Activated CD8-positive, alpha-beta memory T cell treated with anti-CD3 and anti-CD28 coated beads, Interleukin-2, amount 50 U/mL, for 4 hours (primary cell): ENCODE results near the gene CDHR5.

Experiments used
- DNase-seq: peaks from one replicate; pipeline ENCODE4 v3.0.0-alpha.2; 2020

CDHR5 gene

GRCh38 chr11:643849-644738, 19.3 kb upstream of the CDHR5 start:
- DNase-seq: no peak

DNA sequence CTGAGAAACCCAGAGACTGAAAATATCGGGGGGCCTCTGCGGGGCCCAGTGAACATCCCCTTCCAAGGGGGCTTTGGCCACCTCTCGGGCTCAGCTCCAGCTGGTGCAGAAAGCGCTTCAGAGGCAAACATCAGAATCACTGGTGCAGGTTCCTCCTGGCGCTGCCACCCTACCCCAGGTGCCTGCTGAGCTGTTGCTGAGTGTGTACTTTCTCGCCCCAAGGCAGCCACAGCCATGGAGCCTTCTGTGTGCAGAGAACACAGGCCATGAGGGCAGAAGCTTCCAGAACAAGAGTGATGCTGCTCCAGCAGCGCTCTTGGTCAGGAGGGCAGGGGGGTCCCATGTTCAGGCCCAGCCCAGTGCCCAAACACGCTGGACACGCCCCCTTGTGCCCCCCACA, 18.6 kb upstream of the CDHR5 start:
- DNase-seq: no peak

DNA sequence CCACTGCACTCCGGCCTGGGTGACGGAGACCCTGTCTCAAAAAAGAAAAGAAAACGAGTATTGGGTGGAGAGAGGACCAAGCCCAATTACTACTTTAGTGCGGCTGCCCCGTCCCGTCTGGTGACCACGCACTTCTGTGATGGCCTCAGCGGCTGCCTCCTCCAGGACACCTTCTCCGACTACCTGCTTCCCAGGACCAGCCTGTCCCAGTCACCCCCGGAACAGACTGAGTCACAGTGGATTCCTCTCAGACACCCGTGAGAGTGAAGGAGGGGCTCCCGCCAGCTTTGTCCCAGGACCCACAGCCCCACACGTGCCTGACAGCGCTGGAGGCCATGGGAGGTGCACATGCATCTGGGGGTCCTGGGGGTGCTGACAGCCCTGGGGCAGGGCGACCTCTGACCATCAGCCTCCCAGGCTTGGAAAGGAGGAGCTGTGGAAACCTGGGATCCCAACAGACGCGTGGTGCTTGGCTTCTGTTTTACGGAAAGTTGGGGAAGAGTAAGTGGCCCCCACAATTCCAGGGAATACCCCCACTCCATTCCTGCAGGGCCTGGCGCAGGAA, 17.1 kb upstream of the CDHR5 start:
- DNase-seq: no peak

- no peak for DNase-seq
Measured at GRCh38 chr11:640021-640706, 15.4 kb upstream of the CDHR5 start.

DNA sequence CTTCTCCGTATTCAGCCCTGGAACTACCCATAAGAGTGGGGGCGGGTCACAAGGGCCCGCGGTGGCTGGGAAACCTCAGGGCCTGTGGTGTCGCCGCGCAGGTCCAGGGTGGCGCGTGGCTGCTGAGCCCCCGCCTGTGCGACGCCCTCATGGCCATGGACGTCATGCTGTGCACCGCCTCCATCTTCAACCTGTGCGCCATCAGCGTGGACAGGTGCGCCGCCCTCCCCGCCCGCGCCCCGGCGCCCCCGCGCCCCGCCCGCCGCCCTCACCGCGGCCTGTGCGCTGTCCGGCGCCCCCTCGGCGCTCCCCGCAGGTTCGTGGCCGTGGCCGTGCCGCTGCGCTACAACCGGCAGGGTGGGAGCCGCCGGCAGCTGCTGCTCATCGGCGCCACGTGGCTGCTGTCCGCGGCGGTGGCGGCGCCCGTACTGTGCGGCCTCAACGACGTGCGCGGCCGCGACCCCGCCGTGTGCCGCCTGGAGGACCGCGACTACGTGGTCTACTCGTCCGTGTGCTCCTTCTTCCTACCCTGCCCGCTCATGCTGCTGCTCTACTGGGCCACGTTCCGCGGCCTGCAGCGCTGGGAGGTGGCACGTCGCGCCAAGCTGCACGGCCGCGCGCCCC, 14.7 kb upstream of the CDHR5 start:
- DNase-seq: no peak

- no peak for DNase-seq
Measured at GRCh38 chr11:638631-639331, 14.0 kb upstream of the CDHR5 start.

- DNase-seq: no peak
Measured at GRCh38 chr11:637593-638521, 13.1 kb upstream of the CDHR5 start.

DNA sequence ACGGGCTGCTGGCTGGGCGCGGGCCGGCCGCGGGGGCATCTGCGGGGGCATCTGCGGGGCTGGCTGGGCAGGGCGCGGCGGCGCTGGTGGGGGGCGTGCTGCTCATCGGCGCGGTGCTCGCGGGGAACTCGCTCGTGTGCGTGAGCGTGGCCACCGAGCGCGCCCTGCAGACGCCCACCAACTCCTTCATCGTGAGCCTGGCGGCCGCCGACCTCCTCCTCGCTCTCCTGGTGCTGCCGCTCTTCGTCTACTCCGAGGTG, 12.5 kb upstream of the CDHR5 start:
- DNase-seq: no peak

GRCh38 chr11:636511-637332, 12.0 kb upstream of the CDHR5 start, which contains the start of gene DRD4:
Gene DRD4, plus strand, starts transcription at chr11:637269. Its CDS starts 36 bp downstream, at chr11:637305.
- DNase-seq: no peak

- no peak for DNase-seq
Measured at GRCh38 chr11:635945-636510, 11.3 kb upstream of the CDHR5 start.

- DNase-seq: no peak
Measured at GRCh38 chr11:630871-631270, 6.1 kb upstream of the CDHR5 start.

DNA sequence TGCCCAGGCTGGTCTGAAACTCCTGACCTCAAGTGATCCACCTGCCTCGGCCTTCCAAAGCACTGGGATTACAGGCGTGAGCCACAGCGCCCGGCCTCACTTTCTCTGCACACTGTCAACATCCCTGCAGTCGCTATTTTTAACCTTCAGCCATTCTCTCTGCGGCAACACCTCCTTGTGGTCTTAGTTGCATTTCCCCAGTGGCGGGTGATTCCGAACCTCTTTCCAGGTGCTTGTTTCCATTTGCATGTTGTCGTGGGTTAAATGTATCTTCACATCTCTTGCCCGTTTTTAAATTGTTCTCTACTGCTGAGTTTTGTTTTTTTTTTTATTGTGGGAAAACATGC, 4.5 kb upstream of the CDHR5 start:
- DNase-seq: no peak

- DNase-seq: no peak
Measured at GRCh38 chr11:628056-628455, 3.3 kb upstream of the CDHR5 start.

GRCh38 chr11:627308-627576, 2.5 kb upstream of the CDHR5 start:
- no peak for DNase-seq

GRCh38 chr11:626475-627307, 1.9 kb upstream of the CDHR5 start, which contains the start of gene SCT:
Gene SCT, minus strand, starts transcription at chr11:627181. Its CDS starts 38 bp downstream, at chr11:627143.
- no peak for DNase-seq

GRCh38 chr11:625636-626268, 997 bp upstream of the CDHR5 start:
- no peak for DNase-seq

- no peak for DNase-seq
Measured at GRCh38 chr11:623999-624704, 603 bp downstream of the CDHR5 start.

- DNase-seq: no peak
Measured at GRCh38 chr11:623349-623869, 1.3 kb downstream of the CDHR5 start.

- DNase-seq: no peak
Measured at GRCh38 chr11:621838-622237, 2.9 kb downstream of the CDHR5 start.
